HG03108 (cell line): ENCODE measurements around the gene ZMIZ1.
A peak's percentile ranks its signal among the peaks of the same experiment; 100 is the strongest.
"Not testable (repeated sequence)": the region's sequence is repeated elsewhere in the genome, so short reads cannot be mapped to it uniquely, and the experiment has no call there.

Experiments
- ATAC-seq: cut with Tn5 transposase; IDR thresholded peaks from one replicate; pipeline ENCODE4 v1.9.1; 2021; ENCODE audit warnings: moderate library complexity; ENCODE audit not compliant: unreplicated experiment

Gene ZMIZ1

DNA sequence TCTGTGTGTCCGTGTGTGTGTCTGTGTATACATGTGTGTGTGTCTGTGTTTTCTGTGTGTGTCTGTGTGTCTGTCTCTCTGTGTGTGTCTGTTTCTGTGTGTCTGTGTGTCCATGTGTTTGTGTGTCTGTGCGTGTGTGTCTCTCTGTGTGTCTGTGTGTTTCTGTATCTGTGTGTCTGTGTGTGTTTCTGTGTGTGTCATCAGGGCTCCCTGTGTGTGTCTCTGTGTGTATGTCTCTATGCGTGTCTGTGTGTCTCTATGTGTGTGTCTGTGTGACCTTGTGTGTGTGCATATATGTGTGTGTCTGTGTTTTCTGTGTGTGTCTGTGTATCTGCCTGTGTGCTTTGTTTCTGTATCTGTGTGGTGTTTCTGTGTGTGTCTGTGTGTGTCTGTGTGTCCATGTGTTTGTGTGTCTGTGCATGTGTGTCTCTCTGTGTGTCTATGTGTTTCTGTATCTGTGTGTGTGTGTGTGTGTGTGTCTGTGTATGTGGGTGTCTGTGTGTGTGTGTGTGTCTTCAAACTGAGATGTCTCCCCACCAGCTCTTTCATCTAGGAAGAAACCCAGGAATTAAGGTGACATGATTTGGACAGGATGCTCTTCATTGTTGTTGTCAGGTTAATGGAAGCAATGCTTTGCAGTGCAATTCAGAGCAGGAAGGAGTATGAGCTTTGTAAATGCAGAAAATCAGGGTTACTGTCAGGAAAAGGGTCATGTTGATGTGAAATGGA is 257.8 kb downstream of the ZMIZ1 start:
- no peak for ATAC-seq

DNA sequence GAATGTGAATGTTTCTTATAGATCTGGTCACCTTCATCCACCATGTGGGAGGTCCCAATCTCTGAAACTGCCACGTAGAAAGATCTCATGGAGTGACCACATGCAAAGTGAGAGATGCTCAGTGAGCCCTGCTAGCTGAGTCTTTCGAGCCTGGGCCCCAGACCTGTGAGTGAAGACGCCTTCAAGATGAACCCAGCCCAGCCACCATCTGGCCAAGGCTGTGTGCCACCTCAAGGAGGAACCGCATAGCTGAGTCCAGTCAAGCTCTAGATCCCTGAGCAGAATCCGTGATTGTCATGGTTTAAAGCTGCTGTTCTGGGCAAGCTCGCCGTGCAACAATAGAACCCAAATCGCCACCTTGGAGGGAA is 258.3 kb downstream of the ZMIZ1 start:
- ATAC-seq: no peak

DNA sequence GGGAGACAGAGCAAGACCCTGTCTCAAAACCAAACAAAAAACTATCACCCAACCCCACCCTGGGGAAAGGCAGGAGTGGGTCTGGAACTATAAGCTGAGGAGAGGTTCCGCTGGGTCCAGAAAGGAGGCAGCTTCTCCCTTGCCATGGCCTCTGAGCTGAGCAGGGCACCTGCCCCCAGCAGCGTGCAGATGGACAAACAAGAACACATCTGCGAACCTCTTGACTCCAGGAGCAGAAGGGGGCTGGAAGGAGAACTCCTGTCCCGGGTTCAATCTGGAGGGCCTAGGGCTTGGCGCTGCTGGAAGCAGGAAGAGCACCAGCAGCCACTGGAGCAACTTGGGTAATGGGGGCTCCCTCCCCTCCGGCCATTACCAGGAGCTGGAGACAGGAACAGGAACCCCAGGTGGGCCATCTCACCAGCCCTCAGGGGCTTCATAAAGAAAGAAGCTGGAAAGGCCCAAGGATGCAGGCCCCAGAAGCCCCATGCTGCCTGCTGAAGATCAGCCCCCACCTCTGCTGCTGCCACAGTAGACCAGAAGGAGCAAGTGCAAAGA is 259.5 kb downstream of the ZMIZ1 start:
- ATAC-seq: no peak

DNA sequence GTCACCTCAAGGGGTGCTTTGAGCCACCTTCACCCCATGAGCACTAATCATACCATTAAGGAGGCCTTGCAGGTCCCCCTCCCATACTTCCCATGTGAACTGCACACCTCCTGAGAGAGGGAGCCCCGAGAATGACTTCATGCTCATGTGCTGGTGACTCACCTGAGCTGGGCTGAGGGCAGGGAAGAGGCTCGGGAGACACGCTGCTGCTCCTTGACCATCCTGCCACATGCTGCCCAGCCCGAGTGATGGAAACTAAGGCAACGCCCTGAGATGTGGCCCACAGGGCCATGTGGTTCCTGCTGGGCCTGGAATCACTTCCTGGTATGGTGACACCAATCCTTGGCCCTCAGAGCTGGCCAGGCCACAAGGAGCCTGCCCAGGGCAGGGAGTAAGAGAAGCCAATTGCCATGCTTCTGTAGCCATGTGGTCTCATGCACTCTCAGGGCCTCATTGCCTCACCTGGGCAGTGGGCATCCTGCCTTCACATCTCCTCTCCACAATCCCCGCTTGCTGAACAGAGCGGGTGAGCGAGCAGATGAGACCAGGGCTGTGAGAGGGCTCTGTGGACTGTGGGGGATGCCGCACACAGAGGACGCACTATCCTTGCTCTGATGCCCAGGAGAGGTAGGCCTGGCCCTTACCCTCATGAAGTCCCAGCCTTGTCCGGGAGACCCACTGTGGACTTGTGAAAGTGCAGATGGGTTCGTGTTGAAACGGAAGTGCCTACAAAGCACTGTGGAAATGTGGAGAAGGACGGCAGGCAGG is 260.2 kb downstream of the ZMIZ1 start:
- ATAC-seq: no peak

DNA sequence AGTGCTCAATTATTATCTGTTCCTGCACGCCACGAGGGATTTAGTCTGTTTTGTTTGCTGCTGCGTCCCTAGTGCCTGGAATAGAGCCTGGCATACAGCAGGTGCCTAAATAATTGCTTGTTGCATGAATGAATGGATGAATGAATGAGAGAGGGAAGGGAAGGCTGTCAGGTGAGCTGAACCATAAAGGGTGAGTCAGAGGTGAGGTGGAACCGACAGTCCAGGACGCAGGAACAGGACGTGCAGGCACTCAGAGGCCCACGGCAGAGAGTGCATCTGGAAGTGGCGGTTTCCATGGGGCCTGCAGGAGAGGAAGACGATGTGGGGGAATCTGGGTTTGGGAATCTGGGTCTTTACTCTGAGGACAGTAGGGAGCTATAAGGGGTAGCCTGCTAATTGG is 260.8 kb downstream of the ZMIZ1 start:
- ATAC-seq: no peak

DNA sequence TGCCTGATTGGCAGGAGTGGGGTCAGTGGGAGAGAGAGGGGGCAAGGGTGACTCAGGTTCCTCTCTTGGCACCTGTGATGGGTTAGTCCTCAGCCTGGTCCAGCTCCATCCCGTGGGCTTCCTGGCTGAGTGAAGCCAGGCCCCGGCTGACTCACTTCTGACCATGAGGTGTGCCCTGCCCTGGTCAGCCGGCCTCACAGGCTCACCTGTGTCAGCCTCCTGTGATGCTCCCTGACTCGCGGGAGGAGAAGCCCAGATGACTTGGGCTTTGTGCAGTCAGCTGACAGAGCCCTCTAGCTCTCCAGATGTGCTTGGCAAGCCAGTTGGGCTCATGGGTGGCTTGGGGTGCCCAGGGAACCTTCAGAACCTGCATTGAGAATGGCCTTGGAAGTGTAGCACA is 262.5 kb downstream of the ZMIZ1 start:
- ATAC-seq: no peak

DNA sequence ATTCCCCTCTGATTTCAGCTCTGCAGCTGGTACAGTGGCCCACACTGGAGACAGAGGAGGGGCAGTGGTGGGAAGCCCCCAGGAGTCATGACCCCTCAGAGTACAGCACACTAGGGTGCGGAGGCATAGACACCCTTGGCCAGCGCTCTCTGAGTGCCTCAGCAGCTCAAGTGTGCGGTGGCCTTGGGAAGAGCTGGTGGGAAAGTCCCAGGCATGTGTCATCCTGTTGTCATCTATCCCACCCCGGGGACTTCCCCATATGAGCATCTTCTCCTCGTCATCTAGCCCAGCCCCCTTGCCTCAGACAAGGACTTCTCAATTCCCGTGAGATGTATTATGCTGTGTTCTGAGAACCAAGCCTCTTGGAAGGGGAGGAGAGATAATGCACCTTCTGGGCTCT is 262.9 kb downstream of the ZMIZ1 start:
- ATAC-seq: peak; percentile 82

DNA sequence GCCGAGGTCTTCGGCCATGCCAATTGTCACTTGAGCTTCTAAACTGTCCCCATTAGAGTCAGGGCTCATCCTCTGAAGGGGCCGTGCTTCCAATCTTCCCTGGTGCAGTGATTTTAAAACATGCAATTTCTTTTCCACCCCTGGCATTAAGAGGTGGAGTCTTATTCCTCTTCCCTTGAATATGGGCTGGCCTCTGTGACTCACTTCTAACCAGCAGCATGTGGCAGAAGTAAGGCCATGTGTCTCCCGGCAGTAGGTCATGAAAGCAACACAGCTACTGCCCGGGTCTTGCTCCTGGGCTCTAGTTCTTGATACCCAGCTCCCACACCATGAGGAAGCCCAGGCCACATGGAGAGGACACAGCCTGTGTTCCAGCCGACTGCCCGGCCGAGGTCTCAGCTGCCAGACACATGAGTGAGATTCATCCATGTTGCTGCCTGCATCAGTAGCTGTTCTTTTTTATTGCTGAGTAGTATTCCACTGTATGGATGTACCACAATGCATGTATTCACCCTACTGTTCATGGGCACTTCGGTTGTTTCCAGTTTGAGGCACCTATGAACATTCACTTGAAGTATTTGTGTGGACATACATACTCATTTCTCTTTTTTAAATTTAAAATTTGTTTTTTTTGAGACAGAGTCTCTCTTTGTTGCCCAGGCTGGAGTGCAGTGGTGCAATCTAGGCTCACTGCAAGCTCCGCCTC is 264.0 kb downstream of the ZMIZ1 start:
- not testable (repeated sequence) for ATAC-seq

DNA sequence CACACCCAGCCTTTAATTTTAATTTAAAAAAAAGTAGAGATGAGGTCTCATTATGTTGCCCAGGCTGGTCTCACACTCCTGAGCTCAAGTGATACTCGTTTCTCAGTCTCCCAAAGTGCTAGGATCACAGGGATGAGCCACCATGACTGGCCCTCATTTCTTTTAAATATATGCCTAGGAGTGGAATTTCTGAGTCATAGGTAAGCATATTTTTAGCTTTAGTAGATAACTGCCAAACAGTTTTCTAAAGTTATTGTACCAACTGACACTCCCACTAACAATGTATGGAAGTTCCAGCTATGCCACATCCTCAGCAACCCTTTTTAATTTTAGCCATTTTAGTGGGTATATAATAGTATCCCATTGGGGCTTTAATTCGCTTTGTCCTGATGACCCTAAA is 264.7 kb downstream of the ZMIZ1 start:
- ATAC-seq: no peak

DNA sequence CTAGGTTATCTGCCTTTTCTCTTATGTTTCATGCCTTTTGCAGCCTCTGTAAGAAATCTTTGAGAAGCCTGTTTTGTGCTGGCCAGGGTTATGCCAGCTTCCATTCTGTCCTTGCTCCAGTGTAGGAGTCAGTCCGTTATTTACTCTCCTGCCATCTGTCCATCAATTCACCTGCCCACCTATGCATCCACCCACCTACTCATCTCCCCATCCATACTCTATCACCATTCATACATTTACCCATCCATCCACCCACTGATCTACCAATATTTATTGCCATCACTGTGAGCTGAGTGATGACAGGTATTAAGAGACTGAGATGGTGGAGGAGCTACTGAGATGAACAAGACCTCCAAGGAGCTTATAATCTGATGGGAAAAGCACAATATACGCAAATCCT is 265.8 kb downstream of the ZMIZ1 start:
- ATAC-seq: no peak

DNA sequence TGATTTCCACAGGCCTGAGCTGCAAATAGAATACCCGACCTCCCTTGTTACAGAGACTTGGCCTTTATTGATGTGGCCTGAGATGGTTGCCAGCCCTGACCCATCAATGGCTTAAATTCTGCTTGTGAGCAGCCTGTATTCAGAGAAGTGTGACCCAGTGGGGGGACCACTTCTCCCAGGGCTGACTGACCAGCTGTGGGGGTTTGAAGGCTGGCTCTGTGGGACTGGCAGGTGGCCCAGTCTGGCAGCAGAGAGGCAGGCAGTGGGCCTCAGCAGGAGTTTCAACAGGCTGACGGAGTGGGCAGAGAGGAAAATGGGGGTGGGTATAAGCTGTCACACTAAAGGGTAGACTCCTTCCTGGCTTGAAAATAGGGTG is 266.3 kb downstream of the ZMIZ1 start:
- no peak for ATAC-seq

DNA sequence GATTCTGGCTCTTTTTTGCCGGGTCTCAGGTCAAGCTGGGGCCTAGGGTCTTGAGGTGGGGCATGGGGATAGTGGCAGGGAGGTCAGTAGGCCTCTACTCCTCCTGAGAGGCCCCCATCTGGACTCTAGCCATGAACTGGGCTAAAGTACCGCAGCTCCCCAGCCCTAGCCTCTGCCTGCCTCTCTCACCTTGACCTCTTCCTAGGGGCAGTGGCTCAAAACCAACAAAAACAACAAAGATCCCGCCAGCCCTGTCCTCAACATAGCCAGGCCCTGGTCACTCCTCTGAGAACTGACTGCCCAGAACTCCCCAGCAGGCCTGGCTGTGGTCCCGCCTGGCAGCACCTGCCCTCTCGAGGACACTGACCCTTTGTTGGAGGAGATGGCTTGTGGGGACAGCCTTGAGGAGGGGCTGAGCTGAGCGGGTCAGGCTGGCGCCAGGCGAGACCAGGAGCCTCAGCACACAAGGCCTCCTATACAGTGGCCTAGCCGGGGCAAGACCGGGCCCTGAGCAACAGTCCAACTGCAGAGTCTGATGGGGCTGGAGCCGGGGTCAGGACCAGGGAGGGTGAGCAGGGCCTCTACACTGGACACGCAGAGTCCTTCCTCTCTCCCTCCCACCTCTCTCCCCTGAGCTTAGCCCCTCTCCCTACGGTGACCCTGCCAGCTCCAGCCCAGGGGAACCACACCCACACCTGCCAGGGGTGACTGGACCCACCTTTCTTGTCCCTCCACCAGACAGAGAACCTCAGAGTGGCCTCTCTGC is 266.9 kb downstream of the ZMIZ1 start:
- ATAC-seq: no peak

DNA sequence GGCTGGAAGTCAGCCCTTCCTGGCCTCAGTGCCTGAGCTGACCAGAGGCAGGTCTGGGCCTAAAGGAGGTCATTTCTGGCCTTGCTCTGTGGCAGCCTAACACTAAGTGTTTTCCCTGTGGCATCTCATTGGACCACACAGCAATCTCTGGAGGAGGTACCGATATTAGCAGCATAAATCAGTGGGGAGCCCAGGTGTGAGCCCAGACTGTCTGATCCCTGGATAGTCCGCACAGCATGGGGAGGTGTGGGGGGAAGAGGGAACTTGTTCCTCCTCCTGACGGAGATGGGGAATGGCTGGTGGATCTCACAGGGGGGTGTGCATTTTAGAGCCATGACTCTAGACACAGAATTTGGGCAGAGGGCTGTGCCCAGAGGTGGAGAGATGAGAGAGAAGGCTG is 267.5 kb downstream of the ZMIZ1 start:
- no peak for ATAC-seq

DNA sequence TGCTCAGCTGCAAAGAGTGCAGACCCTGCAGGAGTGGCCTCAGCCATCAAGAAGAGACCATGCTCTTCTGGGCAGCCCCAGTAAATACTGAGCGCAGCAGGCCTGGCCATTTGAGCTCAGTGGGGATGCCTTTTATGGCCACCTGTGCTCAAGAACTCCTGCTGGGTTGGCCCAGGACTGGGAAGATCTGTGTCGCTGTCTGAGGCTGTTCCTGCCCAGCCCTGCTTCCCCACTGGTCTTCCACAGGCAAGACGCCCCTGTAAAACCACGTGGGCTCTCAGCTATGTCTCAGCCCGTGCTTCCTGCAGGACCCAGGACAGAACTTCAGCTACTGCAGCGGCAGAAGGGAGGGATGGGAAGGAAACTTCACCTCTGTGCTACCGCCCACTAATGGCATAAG is 268.0 kb downstream of the ZMIZ1 start:
- ATAC-seq: no peak

DNA sequence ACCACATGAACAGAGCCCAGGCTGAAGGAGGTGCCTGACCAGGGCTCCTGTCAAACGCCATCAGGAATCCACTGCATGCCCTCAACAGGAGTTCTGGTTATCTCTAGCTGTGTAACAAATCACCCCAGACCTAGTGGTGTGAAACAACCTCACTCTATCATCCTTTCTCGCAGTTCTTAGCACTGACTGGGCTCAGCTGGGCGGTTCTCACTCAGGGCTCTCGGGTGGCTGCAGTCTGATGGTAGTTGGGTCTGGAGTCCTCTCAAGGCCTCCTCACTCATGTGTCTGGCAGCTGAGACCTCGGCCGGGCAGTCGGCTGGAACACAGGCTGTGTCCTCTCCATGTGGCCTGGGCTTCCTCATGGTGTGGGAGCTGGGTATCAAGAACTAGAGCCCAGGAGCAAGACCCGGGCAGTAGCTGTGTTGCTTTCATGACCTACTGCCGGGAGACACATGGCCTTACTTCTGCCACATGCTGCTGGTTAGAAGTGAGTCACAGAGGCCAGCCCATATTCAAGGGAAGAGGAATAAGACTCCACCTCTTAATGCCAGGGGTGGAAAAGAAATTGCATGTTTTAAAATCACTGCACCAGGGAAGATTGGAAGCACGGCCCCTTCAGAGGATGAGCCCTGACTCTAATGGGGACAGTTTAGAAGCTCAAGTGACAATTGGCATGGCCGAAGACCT is 269.2 kb downstream of the ZMIZ1 start:
- not testable (repeated sequence) for ATAC-seq

DNA sequence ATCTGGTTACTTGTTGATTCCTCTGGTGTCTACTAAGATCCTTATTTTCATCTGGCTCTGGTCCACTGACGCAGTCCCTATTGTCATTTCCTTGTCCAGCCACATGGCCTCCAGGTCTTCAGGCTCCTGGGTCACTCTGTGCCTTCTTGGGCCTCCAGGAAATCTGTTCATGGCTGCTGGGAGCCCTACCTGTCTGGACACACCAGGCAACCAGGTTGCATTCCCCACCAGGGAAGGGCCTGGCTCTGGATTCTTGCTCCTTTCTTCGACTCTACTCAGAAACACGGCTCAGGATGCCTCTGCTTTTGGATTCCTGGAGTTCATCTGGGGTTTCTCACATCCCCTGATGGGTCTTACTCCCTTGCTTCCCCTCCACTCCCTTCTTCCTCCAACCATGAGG is 270.5 kb downstream of the ZMIZ1 start:
- ATAC-seq: no peak

DNA sequence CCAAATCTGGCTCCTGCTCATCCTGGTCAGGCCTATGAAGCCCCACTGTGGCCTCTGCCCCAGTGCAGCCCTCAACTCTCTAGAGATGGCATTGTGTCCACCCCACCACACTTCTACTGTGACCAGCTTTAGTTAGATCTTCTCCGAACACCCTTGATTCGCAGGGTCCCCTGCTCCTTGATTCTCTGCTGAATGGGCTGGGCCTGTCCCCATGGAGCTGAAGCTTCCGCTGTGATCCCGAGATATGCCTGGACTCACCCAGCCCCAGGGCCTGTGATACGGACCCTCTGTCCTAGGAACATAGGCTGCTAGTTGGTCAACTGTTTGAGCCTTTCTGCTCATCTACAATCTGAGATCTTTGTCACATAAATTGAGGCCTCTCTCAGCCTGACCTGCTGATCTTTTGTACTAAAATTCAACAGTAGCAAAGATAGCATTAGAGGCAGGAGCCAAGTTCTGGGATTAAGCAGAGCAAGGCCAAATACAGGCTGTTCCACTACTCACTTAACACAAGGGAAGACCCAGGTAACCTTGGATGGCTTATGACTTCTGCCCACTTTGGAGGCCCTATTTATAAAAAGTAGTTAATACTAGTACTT is 272.0 kb downstream of the ZMIZ1 start:
- no peak for ATAC-seq

DNA sequence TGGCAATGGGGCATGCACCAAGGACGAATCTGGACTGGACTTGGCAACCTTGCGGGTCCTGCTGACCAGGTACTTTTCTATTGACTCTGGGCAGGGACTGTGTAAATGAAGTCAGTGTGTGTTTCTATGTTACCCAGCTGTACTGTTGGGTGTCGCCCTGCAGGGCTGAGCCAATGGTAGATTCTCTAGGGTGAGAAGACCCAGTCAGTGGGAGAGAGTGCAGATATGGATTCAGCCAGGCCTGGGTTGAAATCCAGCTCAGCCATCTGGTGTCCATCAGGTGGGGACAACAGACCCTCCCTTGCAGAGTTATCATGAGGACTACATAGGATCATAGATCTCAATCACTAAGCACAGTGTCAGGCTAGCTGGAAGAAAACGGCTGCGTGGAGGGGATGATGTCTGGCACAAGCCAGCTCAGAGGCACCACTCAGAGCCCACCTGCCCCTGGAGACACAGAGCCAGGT is 273.6 kb downstream of the ZMIZ1 start:
- no peak for ATAC-seq

DNA sequence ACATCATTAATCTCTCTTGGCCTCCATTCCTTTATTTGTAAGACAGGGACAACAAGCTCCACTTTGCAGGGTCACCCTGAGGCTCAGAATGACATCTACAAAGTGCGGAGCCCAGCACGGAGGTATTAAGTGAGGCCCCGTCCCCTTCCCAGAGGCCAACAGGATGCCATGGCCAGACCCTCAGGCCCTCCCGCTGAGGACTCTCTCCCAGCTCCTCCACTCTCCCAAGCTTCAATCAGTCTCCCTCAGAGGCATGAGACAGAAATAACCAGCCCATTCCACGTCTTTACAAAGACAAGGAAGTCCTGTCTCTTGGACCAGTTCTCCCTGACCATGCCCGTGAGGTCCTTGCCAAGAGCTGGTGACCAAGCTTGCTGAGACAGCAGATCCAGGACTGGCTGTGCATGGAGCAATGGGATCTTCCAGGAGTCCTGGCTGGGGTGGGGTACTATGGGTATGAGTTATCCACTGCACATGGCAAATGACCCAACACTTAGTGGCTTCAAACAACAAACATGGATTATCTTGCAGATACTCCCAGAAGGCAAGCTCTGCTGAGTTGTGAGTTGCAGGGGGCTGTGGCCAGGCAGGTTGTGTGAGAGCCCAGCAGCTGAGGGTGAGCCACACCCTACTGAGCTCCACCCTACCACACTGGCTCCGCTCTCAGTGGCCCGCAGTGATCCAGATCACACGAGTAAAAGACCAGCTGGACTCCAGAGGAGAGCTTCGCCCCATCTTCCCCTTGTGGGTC is 274.2 kb downstream of the ZMIZ1 start:
- ATAC-seq: no peak
